Upper lobe of right lung (tissue), 1 donor: ENCODE measurements around the gene AIG1. TPM values are rescaled to one million over a fixed set of nuclear protein-coding genes. Genes with fewer than 3 reads are reported as not detected.

Source experiments
- ATAC-seq: fragments of 200-7000 bp; cut with Tn5 transposase; one replicate; pipeline ENCODE4 v1.9.1; 2020; ENCODE audit warnings: mild to moderate bottlenecking, moderate library complexity
- DNase-seq: peaks from one replicate; pipeline ENCODE4 v3.0.0-alpha.2; 2020
- H3K27ac ChIP-seq: fragments of 200-600 bp; one replicate; pipeline ENCODE4 v1.8.0; 2022
- H3K27me3 ChIP-seq: fragments of 200-600 bp; one replicate; pipeline ENCODE4 v1.8.0; 2022; ENCODE audit warnings: mild to moderate bottlenecking
- H3K36me3 ChIP-seq: fragments of 200-600 bp; one replicate; pipeline ENCODE4 v1.8.0; 2022
- H3K4me1 ChIP-seq: fragments of 200-600 bp; one replicate; pipeline ENCODE4 v1.8.0; 2022
- H3K4me3 ChIP-seq: fragments of 200-600 bp; one replicate; pipeline ENCODE4 v1.8.0; 2022; ENCODE audit warnings: mild to moderate bottlenecking
- H3K9me3 ChIP-seq: fragments of 200-600 bp; one replicate; pipeline ENCODE4 v1.8.0; 2022
- CTCF ChIP-seq: fragments of 200-600 bp; IDR thresholded peaks from one replicate; pipeline ENCODE4 v1.8.0; 2022; ENCODE audit warnings: antibody characterized with exemption
- intact Hi-C: fragments of 100-400 bp; cut with DNase I; formaldehyde crosslinking; loops from one replicate; pipeline ENCODE4 v1.11.0; 2022
- total RNA-seq: library from RNA; stranded (reverse); fragmentation: NEBNext Ultra II Directional; extraction: Animal tissue kit (Norgen Biotek cat#: 25700); gene quantifications from one replicate; pipeline ENCODE4 v1.2.1, GENCODE V29; 2021
- donor health status: DM: no; HTN: yes; CAD: no; lungs with severe emphysema.

The AIG1 gene
- total RNA-seq, 1 donor from 2014 or later: 26.8 TPM

- ATAC-seq: no peak
- Histone ChIP-seq H3K27me3 (no peaks in the 10 kb centered on the region), H3K4me1 (no peaks in the 10 kb centered on the region), H3K36me3 (no peaks in the 10 kb centered on the region), H3K4me3 (no peak overlapping the region), H3K9me3 (no peaks in the 10 kb centered on the region), H3K27ac (no peak overlapping the region)
- DNase-seq: no peak
- intact Hi-C loops: no loop called here
- TF ChIP-seq CTCF: no peak
Measured at GRCh38 chr6:143183666-143184065, 123.0 kb downstream of the AIG1 start.

- Histone ChIP-seq H3K27ac (no peak overlapping the region), H3K9me3 (no peaks in the 10 kb centered on the region), H3K4me1 (no peaks in the 10 kb centered on the region), H3K36me3 (no peaks in the 10 kb centered on the region), H3K4me3 (no peak overlapping the region), H3K27me3 (no peaks in the 10 kb centered on the region)
- intact Hi-C loops: no loop called here
- ATAC-seq (no peak), DNase-seq (no peak)
- no peak for TF ChIP-seq CTCF
Measured at GRCh38 chr6:143185288-143185687, 124.6 kb downstream of the AIG1 start.

GRCh38 chr6:143187238-143187923 is 126.7 kb downstream of the AIG1 start:
- Histone ChIP-seq H3K9me3 (no peaks in the 10 kb centered on the region), H3K27me3 (no peaks in the 10 kb centered on the region), H3K4me3 (no peak overlapping the region), H3K4me1 (no peaks in the 10 kb centered on the region), H3K36me3 (no peaks in the 10 kb centered on the region), H3K27ac (no peak overlapping the region)
- TF ChIP-seq CTCF: no peak
- ATAC-seq (no peak), DNase-seq (no peak)
- intact Hi-C loops: no loop called here

DNA sequence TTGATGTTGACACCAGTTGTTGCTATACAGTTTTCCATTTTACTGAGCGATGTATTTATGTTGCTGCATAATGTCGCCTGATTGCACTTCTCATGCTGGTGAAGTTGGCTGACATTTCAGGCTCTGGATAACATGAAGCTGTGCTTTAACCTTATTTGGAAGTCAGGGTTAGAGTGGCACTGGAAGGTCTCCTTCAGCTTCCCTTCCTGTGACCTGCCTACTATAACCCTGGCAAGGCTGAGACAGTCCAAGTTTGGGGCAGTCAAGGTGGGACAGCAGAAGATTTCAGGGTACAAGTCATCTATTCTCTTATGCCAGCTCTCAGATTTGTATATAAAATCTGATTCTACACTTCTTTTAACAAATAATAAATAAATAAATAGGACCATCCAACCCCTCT is 127.6 kb downstream of the AIG1 start:
- Histone ChIP-seq H3K27me3 (no peaks in the 10 kb centered on the region), H3K36me3 (no peaks in the 10 kb centered on the region), H3K9me3 (no peaks in the 10 kb centered on the region), H3K27ac (no peak overlapping the region), H3K4me1 (no peaks in the 10 kb centered on the region), H3K4me3 (no peak overlapping the region)
- TF ChIP-seq CTCF: no peak
- DNase-seq (no peak), ATAC-seq (no peak)
- intact Hi-C loops: no loop called here

DNA sequence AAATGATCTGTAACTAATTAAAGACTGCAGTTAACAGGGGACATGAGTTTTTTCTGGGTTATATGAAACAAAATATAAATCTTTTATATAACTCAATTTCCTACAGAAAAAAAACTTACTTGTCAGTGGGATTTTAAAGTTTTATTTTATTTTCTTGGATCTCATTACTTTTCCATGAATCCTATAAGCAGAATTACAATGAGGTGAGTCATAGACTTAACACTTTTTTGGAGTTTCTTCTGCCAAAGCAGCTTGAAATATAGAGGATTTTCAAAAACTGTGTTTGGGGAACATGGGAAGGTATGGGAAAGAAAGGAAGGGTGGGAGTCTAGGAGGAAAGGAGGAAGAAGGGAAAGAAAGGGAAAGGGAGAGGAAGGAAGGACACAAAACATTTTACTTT is 130.7 kb downstream of the AIG1 start:
- ATAC-seq (no peak), DNase-seq (no peak)
- Histone ChIP-seq H3K36me3 (no peaks in the 10 kb centered on the region), H3K27ac (no peak overlapping the region), H3K9me3 (no peaks in the 10 kb centered on the region), H3K4me1 (no peaks in the 10 kb centered on the region), H3K4me3 (no peak overlapping the region), H3K27me3 (no peaks in the 10 kb centered on the region)
- intact Hi-C loops: no loop called here
- no peak for TF ChIP-seq CTCF

DNA sequence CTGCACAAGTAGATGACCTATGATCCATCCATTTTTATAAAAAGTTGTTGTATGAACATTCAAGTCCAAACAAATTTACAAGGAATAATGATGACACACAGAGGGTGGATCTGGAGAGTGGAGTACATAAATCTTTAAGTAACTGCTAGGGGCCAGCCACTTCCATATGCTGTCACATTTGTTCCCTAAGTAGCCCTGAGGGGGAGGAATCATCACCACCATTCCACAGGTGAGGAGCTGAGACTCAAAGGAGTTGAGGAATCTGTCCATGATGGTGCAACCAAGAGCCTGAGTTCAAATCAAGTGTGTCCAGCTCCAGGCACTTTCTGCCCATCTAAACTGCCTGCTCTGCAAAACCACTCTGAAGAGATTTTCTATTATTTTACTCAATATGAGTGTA is 132.1 kb downstream of the AIG1 start:
- Histone ChIP-seq H3K27me3 (no peaks in the 10 kb centered on the region), H3K27ac (no peak overlapping the region), H3K9me3 (no peaks in the 10 kb centered on the region), H3K36me3 (no peaks in the 10 kb centered on the region), H3K4me1 (no peaks in the 10 kb centered on the region), H3K4me3 (no peak overlapping the region)
- DNase-seq (no peak), ATAC-seq (no peak)
- TF ChIP-seq CTCF: no peak
- intact Hi-C loops: no loop called here
